HFF-Myc (cell line): ENCODE results near the gene LRRC19.

Experiments used
- DNase-seq: peaks from one replicate; pipeline ENCODE4 v3.0.0-alpha.2; 2011; ENCODE audit warnings: low read depth; ENCODE audit errors: extremely low read depth
- H3K4me3 ChIP-seq: replicated peaks from 2 replicates; pipeline ENCODE4 v1.5.1; 2011; ENCODE audit warnings: low read depth, mild to moderate bottlenecking, control low read depth, low read length
- CTCF ChIP-seq: IDR thresholded peaks from 2 replicates; pipeline ENCODE4 v1.5.1; 2012; ENCODE audit warnings: mild to moderate bottlenecking, low read depth, low read length, control low read depth; ENCODE audit errors: missing control alignments

The LRRC19 gene

GRCh38 chr9:26950521-26950920, 55.0 kb downstream of the LRRC19 start:
- H3K4me3 ChIP-seq: no peak overlapping the region
- TF ChIP-seq CTCF: no peak
- DNase-seq: no peak

- no peak overlapping the region for H3K4me3 ChIP-seq
- DNase-seq: no peak
- no peak for TF ChIP-seq CTCF
These were observed 55.8 kb downstream of the LRRC19 start for GRCh38 chr9:26949637-26950069.

- H3K4me3 ChIP-seq: peak overlapping the region; percentile 78
- no peak for TF ChIP-seq CTCF
- DNase-seq: no peak
These were observed 57.7 kb downstream of the LRRC19 start for GRCh38 chr9:26947736-26948135.

GRCh38 chr9:26946753-26947727, 58.4 kb downstream of the LRRC19 start, which contains the start of gene PLAA:
PLAA (minus strand) TSS chr9:26947242; CDS start chr9:26947045, 197 bp downstream.
- DNase-seq: peak; percentile 81
- no peak for TF ChIP-seq CTCF
- H3K4me3 ChIP-seq: peak within 1 kb of the TSS; percentile 78

- H3K4me3 ChIP-seq: peak overlapping the region; percentile 78
- no peak for TF ChIP-seq CTCF
- DNase-seq: no peak
These were observed 59.9 kb downstream of the LRRC19 start for GRCh38 chr9:26945591-26945990.
